NCI-H2196 treated with DMSO at 0.1 percent for 48 hours (cell line): ENCODE results near the gene PDE1C.
"Not testable (repeated sequence)": the region's sequence is repeated elsewhere in the genome, so short reads cannot be mapped to it uniquely, and the experiment has no call there.

ENCODE experiments used
- DNase-seq: peaks from one replicate; lab custom pipeline; 2025; ENCODE audit not compliant: unreplicated experiment; lab: John Stamatoyannopoulos, UW

PDE1C gene

GRCh38 chr7:31855530-31855929 is 214.7 kb downstream of the PDE1C start:
- DNase-seq: no peak

- no peak for DNase-seq
Measured at GRCh38 chr7:31853380-31853779, 216.8 kb downstream of the PDE1C start.

- no peak for DNase-seq
Measured at GRCh38 chr7:31852462-31852861, 217.7 kb downstream of the PDE1C start.

- no peak for DNase-seq
Measured at GRCh38 chr7:31851119-31851518, 219.1 kb downstream of the PDE1C start.

- DNase-seq: no peak
Measured at GRCh38 chr7:31850601-31851000, 219.6 kb downstream of the PDE1C start.

- no peak for DNase-seq
Measured at GRCh38 chr7:31850066-31850465, 220.1 kb downstream of the PDE1C start.

GRCh38 chr7:31835471-31835870 is 234.7 kb downstream of the PDE1C start:
- DNase-seq: no peak

GRCh38 chr7:31833625-31834024 is 236.6 kb downstream of the PDE1C start:
- DNase-seq: not testable (repeated sequence)

- no peak for DNase-seq
Measured at GRCh38 chr7:31828520-31828919, 241.7 kb downstream of the PDE1C start.

GRCh38 chr7:31825576-31825975 is 244.6 kb downstream of the PDE1C start:
- DNase-seq: no peak

GRCh38 chr7:31819031-31819430 is 251.2 kb downstream of the PDE1C start:
- DNase-seq: no peak

GRCh38 chr7:31816810-31817209 is 253.4 kb downstream of the PDE1C start:
- DNase-seq: no peak

GRCh38 chr7:31815796-31816195 is 254.4 kb downstream of the PDE1C start:
- DNase-seq: no peak

GRCh38 chr7:31814187-31814586 is 256.0 kb downstream of the PDE1C start:
- DNase-seq: no peak

- no peak for DNase-seq
Measured at GRCh38 chr7:31811650-31812461, 258.4 kb downstream of the PDE1C start.

GRCh38 chr7:31805209-31805818 is 264.9 kb downstream of the PDE1C start:
- DNase-seq: no peak

- no peak for DNase-seq
Measured at GRCh38 chr7:31796375-31796774, 273.8 kb downstream of the PDE1C start.

- no peak for DNase-seq
Measured at GRCh38 chr7:31794851-31795344, 275.3 kb downstream of the PDE1C start.

- DNase-seq: no peak
Measured at GRCh38 chr7:31791881-31792280, 278.3 kb downstream of the PDE1C start.

- DNase-seq: no peak
Measured at GRCh38 chr7:31788883-31789680, 281.1 kb downstream of the PDE1C start.

- DNase-seq: no peak
Measured at GRCh38 chr7:31788445-31788844, 281.8 kb downstream of the PDE1C start.

GRCh38 chr7:31786326-31786725 is 283.9 kb downstream of the PDE1C start:
- DNase-seq: no peak
